Activated CD8-positive, alpha-beta T cell treated with anti-CD3 and anti-CD28 coated beads for 36 hours (primary cell): ENCODE data around the gene ALKBH7. TPM values are rescaled to one million over a fixed set of nuclear protein-coding genes. Genes with fewer than 3 reads are reported as not detected.
A peak's percentile ranks its signal among the peaks of the same experiment; 100 is the strongest.

Source experiments
- ATAC-seq: fragments of 200-7000 bp; cut with Tn5 transposase; one replicate; pipeline ENCODE4 v1.10.0; 2021; ENCODE audit warnings: mild to moderate bottlenecking, moderate library complexity
- CTCF ChIA-PET: fragments of 350-600 bp; sonication (Branson Sonifier 250); formaldehyde crosslinking; loops from one replicate; lab custom pipeline; 2021; ENCODE audit warnings: antibody characterized with exemption; lab: Charles Lee
- POLR2A ChIA-PET: fragments of 350-600 bp; sonication (Branson Sonifier 250); formaldehyde crosslinking; loops from one replicate; lab custom pipeline; 2021; ENCODE audit warnings: antibody characterized with exemption; lab: Charles Lee
- DNase-seq: peaks from one replicate; pipeline ENCODE4 v3.0.0-alpha.2; 2020
- H3K27ac Mint-ChIP-seq: one replicate; pipeline ENCODE4 v1.8.0; 2021; ENCODE audit warnings: mild to moderate bottlenecking, mixed read lengths
- H3K27me3 Mint-ChIP-seq: one replicate; pipeline ENCODE4 v1.8.0; 2021; ENCODE audit warnings: mixed read lengths
- H3K36me3 Mint-ChIP-seq: one replicate; pipeline ENCODE4 v1.8.0; 2021; ENCODE audit warnings: low read depth, mixed read lengths
- H3K4me1 Mint-ChIP-seq: one replicate; pipeline ENCODE4 v1.8.0; 2021; ENCODE audit warnings: low read depth, mixed read lengths
- H3K4me3 Mint-ChIP-seq: one replicate; pipeline ENCODE4 v1.8.0; 2021; ENCODE audit warnings: mild to moderate bottlenecking, moderate library complexity, mixed read lengths
- H3K9me3 Mint-ChIP-seq: one replicate; pipeline ENCODE4 v1.8.0; 2021; ENCODE audit warnings: mixed read lengths
- CTCF ChIP-seq: fragments of 200-600 bp; IDR thresholded peaks from one replicate; pipeline ENCODE4 v1.8.0; 2022; ENCODE audit warnings: antibody characterized with exemption, mild to moderate bottlenecking
- intact Hi-C: fragments of 100-400 bp; cut with micrococcal nuclease; formaldehyde crosslinking; loops from one replicate; pipeline ENCODE4 v1.10.0; 2022
- total RNA-seq, 2 experiments: library from RNA; stranded (reverse); gene quantifications; one replicate each; pipeline ENCODE4 v1.2.3, GENCODE V29; 2021

Gene ALKBH7
- total RNA-seq, 2 experiments from 2014 or later = 34.9 to 40.1 TPM

- ChIA-PET CTCF (interaction anchor here (0.6 to 2.4 kb wide), 2 partner anchors 10 to 68 kb away, joined by 3 to 9 read pairs; partner anchors contain the start of gene ALKBH7), POLR2A (interaction anchor here (3.4 kb wide), 1 partner anchor 10 kb away, joined by 20 read pairs; the partner anchor contains the start of gene ALKBH7)
- peak; percentile 64 for DNase-seq
- intact Hi-C loops = no loop called here
- H3K36me3 Mint-ChIP-seq = peaks cover 34% of the 10 kb centered on the region
- peak overlapping the region; percentile 92 for H3K4me3 Mint-ChIP-seq
- peak; percentile 31 for ATAC-seq
- peaks cover 14% of the 10 kb centered on the region for H3K4me1 Mint-ChIP-seq
- no peaks in the 10 kb centered on the region for H3K9me3 Mint-ChIP-seq
- H3K27me3 Mint-ChIP-seq = no peaks in the 10 kb centered on the region
- no peak for TF ChIP-seq CTCF
- peak overlapping the region; percentile 97 for H3K27ac Mint-ChIP-seq
Measured at GRCh38 chr19:6362351-6362801, 10.2 kb upstream of the ALKBH7 start.

- peaks cover 15% of the 10 kb centered on the region for H3K4me1 Mint-ChIP-seq
- no peak for TF ChIP-seq CTCF
- intact Hi-C loops = no loop called here
- no peak for ATAC-seq
- no peaks in the 10 kb centered on the region for H3K9me3 Mint-ChIP-seq
- no peak for DNase-seq
- H3K27me3 Mint-ChIP-seq = no peaks in the 10 kb centered on the region
- CTCF ChIA-PET = interaction anchor here (0.6 to 2.4 kb wide), 2 partner anchors 8 to 24 kb away, joined by 3 to 9 read pairs; partner anchors contain the start of gene ALKBH7
- no peak overlapping the region for H3K27ac Mint-ChIP-seq
- H3K36me3 Mint-ChIP-seq = peaks cover 43% of the 10 kb centered on the region
- H3K4me3 Mint-ChIP-seq = no peak overlapping the region
- POLR2A ChIA-PET = interaction anchor here (3.4 kb wide), 1 partner anchor 8 kb away, joined by 20 read pairs; the partner anchor contains the start of gene ALKBH7
Measured at GRCh38 chr19:6364353-6364752, 8.2 kb upstream of the ALKBH7 start.

DNA sequence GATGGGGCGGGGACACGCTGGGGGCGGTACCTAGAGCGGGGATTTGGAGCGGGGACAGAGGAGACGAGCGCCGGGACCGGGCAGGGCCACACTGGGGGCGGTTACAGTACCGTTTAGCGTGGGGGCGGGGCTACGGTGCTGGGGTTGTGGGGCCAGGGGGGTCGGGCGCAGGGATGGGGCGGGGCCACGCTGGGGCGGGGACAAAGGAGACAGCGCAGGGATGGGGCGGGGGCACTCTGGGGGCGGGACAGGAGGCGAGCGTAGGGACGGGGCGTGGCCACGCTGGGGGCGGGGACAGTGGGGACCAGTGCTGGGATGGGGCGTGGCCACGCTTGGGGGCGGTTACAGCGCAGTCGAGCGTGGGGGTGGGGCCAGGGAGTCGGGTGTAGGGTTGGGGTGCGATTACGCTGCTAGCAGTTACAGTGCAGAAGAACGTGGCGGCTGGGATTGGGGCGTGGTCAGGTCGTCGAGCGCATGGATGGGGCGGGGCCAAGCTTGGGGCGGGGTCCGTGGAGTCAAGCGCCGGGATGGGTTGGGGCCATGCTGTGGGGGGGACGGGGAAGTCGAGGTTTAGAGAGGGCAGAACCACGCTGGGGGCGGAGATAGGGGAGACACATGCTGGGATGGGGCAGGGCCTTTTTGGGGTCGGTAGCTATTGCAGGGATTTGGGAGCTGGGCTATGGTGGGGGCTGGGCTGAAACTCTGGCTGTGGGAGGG, 660 bp downstream of the ALKBH7 start:
- H3K4me3 Mint-ChIP-seq = peak overlapping the region; percentile 83
- CTCF ChIA-PET = interaction anchor here (0.6 to 1.5 kb wide), 3 partner anchors 10 to 1058 kb away, joined by 3 to 9 read pairs (median 5); no protein-coding TSS in a partner anchor
- peaks cover 3% of the 10 kb centered on the region for H3K36me3 Mint-ChIP-seq
- POLR2A ChIA-PET = interaction anchor here (1.3 to 3.8 kb wide), 3 partner anchors 11 to 16 kb away, joined by 4 to 20 read pairs (median 5); partner anchors contain the start of gene CLPP
- H3K27me3 Mint-ChIP-seq = no peaks in the 10 kb centered on the region
- intact Hi-C loops = no loop called here
- H3K9me3 Mint-ChIP-seq = no peaks in the 10 kb centered on the region
- DNase-seq (peak; percentile 100), ATAC-seq (peak; percentile 83)
- no peak for TF ChIP-seq CTCF
- H3K27ac Mint-ChIP-seq = peak overlapping the region; percentile 92
- peaks cover 10% of the 10 kb centered on the region for H3K4me1 Mint-ChIP-seq

DNA sequence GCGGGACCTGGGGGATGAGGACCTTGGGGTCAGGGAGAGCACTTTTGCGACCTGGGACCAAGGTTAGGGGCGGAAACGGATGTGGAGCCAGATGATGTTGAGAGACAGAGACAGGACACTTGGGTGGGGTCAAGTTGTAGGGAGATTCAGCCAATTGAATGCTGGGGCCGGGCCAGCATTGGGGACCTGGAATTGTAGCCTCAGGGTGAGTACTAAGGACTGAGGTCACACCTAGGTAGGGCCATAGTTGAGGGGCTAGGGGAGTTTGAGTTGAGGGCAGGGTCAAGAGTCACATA, 1.2 kb downstream of the ALKBH7 start:
- ChIA-PET CTCF (interaction anchor here (0.6 kb wide), 1 partner anchor 1058 kb away, joined by 3 read pairs; no protein-coding TSS in a partner anchor), POLR2A (interaction anchor here (1.6 to 3.8 kb wide), 2 partner anchors 11 to 14 kb away, joined by 5 to 20 read pairs; partner anchors contain the start of gene CLPP)
- Mint-ChIP-seq H3K4me3 (peak overlapping the region; percentile 83), H3K36me3 (peaks cover 5% of the 10 kb centered on the region), H3K4me1 (peaks cover 12% of the 10 kb centered on the region), H3K27me3 (no peaks in the 10 kb centered on the region), H3K9me3 (no peaks in the 10 kb centered on the region), H3K27ac (peak overlapping the region; percentile 92)
- TF ChIP-seq CTCF = no peak
- DNase-seq (no peak), ATAC-seq (no peak)
- intact Hi-C loops = no loop called here
